HuH-7.5 (cell line): Measurements from ENCODE around the gene STXBP3.

Experiments
- DNase-seq: peaks from one replicate; pipeline ENCODE4 v3.0.0; 2011; ENCODE audit warnings: low spot score

The STXBP3 gene

DNA sequence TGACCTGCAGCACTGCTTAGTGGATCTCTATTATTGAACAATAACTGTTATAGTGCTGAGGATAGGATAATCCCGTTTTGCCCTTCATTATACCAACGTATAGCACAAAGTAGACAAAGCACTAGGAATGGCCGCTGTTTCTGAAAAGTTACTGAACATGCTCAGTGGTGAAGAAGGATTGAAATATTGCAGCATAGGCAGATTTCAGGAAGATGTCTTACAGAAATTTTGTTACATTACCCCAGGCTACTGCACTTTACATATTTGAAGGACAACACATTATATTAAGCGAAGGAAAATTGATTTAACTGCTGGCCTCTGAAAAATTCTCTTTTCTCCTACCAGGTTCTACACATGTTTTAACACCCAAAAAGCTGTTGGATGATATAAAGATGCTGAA lies 62.0 kb downstream of the STXBP3 start:
- DNase-seq = no peak

GRCh38 chr1:108811611-108812010 lies 65.1 kb downstream of the STXBP3 start:
- DNase-seq = no peak

DNA sequence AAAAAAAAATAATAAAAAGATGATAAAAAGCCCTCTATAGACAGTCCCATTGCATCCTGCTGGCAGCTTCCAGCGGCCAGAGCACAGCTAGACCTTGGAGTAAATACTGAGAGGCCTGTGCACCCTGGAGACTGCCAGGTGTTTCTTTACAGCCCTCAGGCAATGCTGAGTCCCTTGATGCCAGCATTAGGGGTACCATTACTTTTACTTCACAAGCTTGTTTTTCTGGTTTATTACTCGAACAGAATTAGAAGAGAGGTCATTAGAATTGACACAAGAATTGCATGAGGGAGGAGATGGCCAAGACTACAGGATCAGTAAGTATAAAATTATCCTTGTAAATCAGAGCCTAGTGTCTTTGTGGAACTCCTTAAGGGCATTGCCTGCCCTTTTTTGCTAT lies 66.9 kb downstream of the STXBP3 start:
- no peak for DNase-seq

- no peak for DNase-seq
Observed at GRCh38 chr1:108814343-108815125, 68.1 kb downstream of the STXBP3 start.

DNA sequence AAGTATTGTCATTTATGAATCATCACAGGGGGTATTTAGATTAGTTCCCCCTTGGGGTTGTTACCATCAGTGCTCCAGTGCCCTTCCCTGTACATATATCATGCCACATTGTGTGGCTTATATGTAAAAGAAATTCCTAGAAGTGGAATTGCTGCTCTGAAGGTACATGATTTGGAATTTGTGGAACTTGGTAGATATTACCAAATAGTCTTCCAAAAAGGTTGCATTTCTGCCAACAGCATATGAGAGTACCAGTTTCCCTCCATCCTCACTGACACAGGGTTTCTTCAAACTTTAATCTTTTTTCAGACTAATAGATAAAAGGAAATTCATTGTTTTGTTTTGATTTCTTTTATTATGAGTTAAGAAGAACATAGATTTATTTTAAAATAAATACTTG lies 69.1 kb downstream of the STXBP3 start:
- DNase-seq = no peak

DNA sequence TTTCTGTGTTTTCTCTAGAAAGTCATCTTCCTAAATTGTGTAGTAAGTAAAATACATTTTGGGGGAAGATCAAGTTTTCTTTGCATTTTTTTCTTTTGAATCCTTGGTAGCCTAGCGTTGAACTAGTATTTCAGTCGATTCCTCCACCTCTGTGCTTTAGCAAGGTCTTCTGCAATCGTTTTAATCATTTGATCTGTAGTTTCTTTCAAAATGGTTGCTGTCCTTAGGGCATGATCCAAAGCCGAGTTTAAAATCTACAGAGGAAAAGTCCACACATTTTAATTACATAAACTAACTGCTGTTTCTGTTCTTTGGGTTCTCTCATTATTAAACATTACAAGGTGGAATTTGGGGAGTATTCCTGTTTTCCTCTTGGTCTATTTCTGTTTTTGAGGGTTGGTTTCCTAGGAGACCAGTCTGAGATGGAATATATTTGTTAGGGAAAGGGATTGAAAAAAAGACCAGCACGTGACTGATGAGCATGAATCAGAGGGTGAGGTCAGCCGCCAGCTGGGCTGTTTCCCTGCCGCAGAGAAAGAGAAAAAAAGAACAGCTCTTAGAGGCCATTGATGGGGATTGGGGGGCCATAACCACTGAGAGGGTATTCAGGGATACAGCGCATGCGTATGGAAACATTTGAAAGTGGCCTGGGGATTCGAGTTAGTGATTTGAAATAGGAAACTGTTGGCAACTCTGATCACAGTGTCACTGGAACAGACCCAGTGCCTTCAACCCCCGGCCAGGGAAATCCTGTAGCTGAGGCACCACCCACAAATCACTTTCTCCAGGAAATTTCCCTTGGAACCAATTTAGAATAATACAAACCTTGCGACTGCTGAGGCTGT lies 69.8 kb downstream of the STXBP3 start:
- DNase-seq = no peak

GRCh38 chr1:108817016-108817415 lies 70.5 kb downstream of the STXBP3 start:
- no peak for DNase-seq

DNA sequence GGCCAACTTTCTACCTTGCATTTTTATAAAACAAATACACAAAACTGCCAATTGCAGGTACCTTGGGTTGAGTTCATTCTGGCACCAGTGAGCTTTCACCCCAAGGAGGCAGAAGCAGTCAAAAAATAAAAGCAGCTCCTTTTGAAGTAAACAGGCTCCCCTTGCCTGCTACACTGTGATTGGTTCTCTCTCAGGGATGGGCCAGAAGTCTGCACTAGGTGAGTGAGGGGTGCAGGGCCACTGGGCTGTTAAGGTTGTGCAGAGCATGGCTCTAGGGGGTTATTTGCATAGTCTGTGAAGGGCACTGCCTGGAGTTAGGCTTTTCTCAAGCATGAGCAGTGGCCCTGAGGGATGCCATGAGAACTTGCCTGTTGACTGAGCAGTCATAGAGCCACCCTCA lies 71.3 kb downstream of the STXBP3 start:
- no peak for DNase-seq

DNA sequence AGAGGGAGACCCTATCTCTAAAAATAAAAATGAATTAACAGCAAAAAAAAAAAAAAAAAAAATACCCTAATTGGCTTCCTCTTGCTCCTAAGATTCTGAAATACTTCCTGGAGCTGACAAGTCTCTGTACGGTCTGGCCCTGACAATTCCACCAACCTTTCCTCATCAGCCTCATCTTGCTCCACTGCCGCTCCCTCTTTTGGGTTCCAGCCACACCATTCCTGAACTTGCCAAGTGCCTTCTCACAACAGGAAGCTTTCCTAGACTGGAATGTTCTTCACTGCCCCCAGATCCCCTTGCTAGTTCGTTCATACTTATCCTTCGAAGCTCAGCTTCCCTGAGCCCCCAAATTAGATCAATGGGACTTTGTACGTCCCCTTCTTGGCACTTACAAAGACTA lies 73.4 kb downstream of the STXBP3 start:
- DNase-seq = no peak

DNA sequence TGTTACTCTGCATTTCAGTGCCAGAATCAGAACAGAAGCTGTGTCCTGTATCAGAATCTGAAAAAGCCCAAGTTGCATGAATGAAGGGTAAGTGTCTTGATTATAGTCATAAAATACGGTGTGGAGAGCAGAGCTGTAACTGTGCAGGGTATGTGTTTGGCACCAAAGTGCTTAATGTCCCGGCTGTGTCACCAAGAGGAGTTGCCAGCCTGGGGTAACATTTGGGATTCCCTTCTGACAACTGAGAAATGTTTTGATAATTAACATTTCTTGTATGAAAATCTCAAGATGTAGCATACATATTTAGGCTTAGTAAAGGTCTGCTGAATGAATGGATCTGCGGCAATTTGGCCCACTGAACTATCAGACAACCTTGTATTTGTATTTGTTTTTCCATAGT lies 77.2 kb downstream of the STXBP3 start:
- DNase-seq = no peak

GRCh38 chr1:108824051-108824450 lies 77.6 kb downstream of the STXBP3 start:
- DNase-seq = no peak

DNA sequence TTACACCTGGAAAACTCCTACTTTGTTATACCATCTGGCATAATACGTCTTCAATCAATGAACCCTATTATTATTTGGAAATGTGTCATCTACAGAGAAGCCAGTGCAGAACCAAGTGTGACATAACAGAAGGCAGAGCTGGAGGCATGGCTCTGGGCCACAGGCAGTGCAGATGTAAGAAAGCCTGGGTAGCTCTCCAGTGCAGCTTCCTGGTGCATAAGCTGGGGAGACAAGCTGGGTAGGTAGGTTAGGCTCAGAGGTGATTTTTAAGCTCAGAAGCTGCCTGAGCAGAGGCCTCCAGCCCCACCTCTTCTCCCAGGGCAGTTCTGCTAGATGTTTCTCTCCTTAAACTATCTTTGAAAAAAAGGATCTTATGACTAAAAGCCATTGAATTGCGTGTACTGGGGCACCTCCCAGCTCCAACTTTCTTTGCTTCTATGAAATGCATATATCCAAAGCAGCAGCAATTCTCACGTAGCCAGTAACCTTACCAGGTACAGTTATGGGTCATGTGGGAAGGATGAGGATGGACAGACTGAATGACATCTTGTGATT lies 79.7 kb downstream of the STXBP3 start:
- no peak for DNase-seq

GRCh38 chr1:108828074-108828961 lies 81.8 kb downstream of the STXBP3 start:
- DNase-seq = peak; percentile 59

GRCh38 chr1:108829498-108829916 lies 83.0 kb downstream of the STXBP3 start:
- DNase-seq = peak; percentile 15

- peak; percentile 28 for DNase-seq
Observed at GRCh38 chr1:108830119-108831008, 83.9 kb downstream of the STXBP3 start.

DNA sequence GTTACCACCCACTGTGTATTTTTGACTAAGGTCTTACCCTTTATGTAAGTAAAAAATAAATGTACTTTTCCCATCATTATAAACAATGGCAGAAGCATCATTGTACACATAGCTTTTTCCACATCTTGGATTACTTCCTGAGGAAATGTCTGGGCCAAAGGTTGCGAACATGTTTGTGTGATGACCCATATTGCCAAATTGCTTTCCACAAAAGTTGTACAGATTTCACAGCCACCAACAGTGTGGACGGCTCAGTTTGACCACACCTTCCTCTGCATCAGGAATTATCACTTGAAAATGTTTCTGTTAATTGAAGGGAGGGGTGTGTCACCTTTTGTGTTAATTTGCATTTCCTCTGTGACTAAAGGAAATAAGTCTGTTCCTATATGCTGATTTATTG lies 84.8 kb downstream of the STXBP3 start:
- DNase-seq = no peak

- DNase-seq = no peak
Observed at GRCh38 chr1:108832929-108833328, 86.5 kb downstream of the STXBP3 start.

GRCh38 chr1:108841703-108842102 lies 95.2 kb downstream of the STXBP3 start:
- DNase-seq = no peak

DNA sequence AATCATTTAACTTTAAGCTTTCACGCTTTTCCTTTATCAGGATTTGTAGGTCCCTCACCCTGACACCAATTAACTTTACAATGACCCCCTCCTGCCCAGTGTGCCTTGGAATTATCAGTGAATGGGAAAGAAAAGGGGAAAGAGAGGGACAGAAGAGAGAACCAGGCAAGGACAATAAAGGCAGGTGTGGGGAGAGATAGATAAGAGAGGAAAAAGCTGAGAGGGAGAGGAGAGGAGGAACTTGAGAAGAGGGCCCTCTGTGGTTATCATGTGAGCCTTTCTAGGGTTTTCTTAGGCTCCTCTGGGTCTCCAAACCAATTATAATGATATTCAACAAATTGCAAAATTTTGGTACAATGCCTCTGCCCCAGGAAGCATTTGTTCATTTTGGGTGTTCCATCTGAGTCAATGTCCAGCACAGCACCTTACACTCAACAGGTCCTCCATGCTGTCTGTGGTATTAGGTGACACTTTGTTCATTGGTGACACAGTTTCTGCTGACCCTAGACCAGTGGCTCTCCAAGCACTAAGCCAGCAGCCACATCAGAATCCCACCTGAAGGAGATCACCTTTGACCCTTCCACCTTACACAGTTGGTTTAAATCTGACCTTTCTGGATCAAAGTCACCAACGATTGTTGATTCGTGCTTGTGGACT lies 96.2 kb downstream of the STXBP3 start:
- DNase-seq = no peak

DNA sequence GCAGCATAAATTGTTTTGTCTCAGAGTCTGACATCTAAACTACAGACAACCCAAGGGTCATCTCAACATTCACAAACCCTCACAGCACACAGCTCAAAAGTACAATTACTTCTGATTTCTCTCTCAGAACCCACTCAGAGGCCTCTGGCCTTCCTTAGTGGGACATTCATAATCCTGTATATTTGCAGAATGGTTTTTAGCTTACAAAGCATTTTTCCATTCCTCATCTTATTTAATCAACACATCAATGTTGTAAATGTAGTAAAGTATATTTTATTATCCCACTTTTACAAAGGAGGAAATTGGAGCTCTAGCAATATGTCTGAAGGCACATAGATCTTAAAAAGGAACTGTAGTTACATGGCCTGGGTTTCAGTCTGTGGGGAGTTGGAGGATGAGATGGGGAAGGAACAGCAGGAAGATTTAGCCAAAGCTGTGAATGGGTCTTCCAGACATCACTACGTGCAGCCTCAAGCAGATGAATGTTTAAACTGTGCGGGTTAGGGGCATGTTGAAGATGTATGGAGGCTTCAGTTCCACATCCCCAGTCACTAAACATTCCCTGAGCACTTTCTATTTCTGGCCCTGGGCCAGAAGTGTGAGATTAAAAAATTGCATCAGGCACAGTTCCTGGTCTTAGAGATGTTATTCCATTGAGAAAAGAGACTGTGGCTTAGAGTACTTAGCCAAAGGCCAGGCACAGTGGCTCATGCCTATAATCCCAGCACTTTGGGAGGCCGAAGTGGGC lies 97.1 kb downstream of the STXBP3 start:
- no peak for DNase-seq
